Measurements from ENCODE around the gene CRB1.

Gene CRB1

GRCh38 chr1:197393772-197394171 is 125.7 kb downstream of the CRB1 start:
- no peaks in the 10 kb centered on the region for H3F3A ChIP-seq (ENCODE audit: insufficient read depth, low read length)
- no peak overlapping the region for H3K27ac ChIP-seq (ENCODE audit: low read depth, low read length, poor library complexity, severe bottlenecking)
- H3K4me2 ChIP-seq (ENCODE audit: low read length): no peak overlapping the region
- no peak overlapping the region for H3K9ac ChIP-seq (ENCODE audit: low read length)
- no peaks in the 10 kb centered on the region for H3K79me2 ChIP-seq (ENCODE audit: insufficient read depth, low read length)
- no peaks in the 10 kb centered on the region for H3K9me2 ChIP-seq (ENCODE audit: low read depth, low read length)
- H3K36me3 ChIP-seq (ENCODE audit: insufficient read depth, low read length): no peaks in the 10 kb centered on the region
- H2AFZ ChIP-seq (ENCODE audit: low read length): no peak overlapping the region
- TF ChIP-seq EZH2 (IDR thresholded peaks at IDR 0.05; ENCODE audit: borderline replicate concordance, low read length): no peak
- H3K27me3 ChIP-seq (ENCODE audit: insufficient read depth, low read length): no peaks in the 10 kb centered on the region
- no peaks in the 10 kb centered on the region for H3K9me3 ChIP-seq (ENCODE audit: low read length)
- H3K4me1 ChIP-seq (ENCODE audit: insufficient read depth, low read length, severe bottlenecking): no peaks in the 10 kb centered on the region
- no peaks in the 10 kb centered on the region for H4K20me1 ChIP-seq (ENCODE audit: insufficient read depth, low read length)
- no peak overlapping the region for H3K4me3 ChIP-seq (ENCODE audit: low read depth, low read length, poor library complexity, severe bottlenecking)

- Histone ChIP-seq H3K79me2 (ENCODE audit: insufficient read depth, low read length) (no peaks in the 10 kb centered on the region), H3K4me3 (ENCODE audit: low read depth, low read length, poor library complexity, severe bottlenecking) (no peak overlapping the region), H3K36me3 (ENCODE audit: insufficient read depth, low read length) (no peaks in the 10 kb centered on the region), H3K27me3 (ENCODE audit: insufficient read depth, low read length) (no peaks in the 10 kb centered on the region), H2AFZ (ENCODE audit: low read length) (no peak overlapping the region), H4K20me1 (ENCODE audit: insufficient read depth, low read length) (no peaks in the 10 kb centered on the region), H3K9me3 (ENCODE audit: low read length) (no peaks in the 10 kb centered on the region), H3K4me1 (ENCODE audit: insufficient read depth, low read length, severe bottlenecking) (no peaks in the 10 kb centered on the region), H3K9ac (ENCODE audit: low read length) (no peak overlapping the region), H3K4me2 (ENCODE audit: low read length) (no peak overlapping the region), H3F3A (ENCODE audit: insufficient read depth, low read length) (no peaks in the 10 kb centered on the region), H3K9me2 (ENCODE audit: low read depth, low read length) (no peaks in the 10 kb centered on the region), H3K27ac (ENCODE audit: low read depth, low read length, poor library complexity, severe bottlenecking) (no peak overlapping the region)
- no peak for TF ChIP-seq EZH2 (IDR thresholded peaks at IDR 0.05; ENCODE audit: borderline replicate concordance, low read length)
- TF ChIP-seq, protein P1, sequence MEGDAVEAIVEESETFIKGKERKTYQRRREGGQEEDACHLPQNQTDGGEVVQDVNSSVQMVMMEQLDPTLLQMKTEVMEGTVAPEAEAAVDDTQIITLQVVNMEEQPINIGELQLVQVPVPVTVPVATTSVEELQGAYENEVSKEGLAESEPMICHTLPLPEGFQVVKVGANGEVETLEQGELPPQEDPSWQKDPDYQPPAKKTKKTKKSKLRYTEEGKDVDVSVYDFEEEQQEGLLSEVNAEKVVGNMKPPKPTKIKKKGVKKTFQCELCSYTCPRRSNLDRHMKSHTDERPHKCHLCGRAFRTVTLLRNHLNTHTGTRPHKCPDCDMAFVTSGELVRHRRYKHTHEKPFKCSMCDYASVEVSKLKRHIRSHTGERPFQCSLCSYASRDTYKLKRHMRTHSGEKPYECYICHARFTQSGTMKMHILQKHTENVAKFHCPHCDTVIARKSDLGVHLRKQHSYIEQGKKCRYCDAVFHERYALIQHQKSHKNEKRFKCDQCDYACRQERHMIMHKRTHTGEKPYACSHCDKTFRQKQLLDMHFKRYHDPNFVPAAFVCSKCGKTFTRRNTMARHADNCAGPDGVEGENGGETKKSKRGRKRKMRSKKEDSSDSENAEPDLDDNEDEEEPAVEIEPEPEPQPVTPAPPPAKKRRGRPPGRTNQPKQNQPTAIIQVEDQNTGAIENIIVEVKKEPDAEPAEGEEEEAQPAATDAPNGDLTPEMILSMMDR (IDR thresholded peaks at IDR 0.05; ENCODE audit: low read length): no peak
These were observed 127.0 kb downstream of the CRB1 start for GRCh38 chr1:197394831-197395608.

GRCh38 chr1:197397895-197398294 is 129.8 kb downstream of the CRB1 start:
- Histone ChIP-seq H3K36me3 (ENCODE audit: insufficient read depth, low read length) (no peaks in the 10 kb centered on the region), H3K9me2 (ENCODE audit: low read depth, low read length) (no peaks in the 10 kb centered on the region), H3F3A (ENCODE audit: insufficient read depth, low read length) (no peaks in the 10 kb centered on the region; the same call in 1 of the 2 replicates), H4K20me1 (ENCODE audit: insufficient read depth, low read length) (no peaks in the 10 kb centered on the region), H3K4me3 (ENCODE audit: low read depth, low read length, poor library complexity, severe bottlenecking) (no peak overlapping the region), H3K79me2 (ENCODE audit: insufficient read depth, low read length) (no peaks in the 10 kb centered on the region), H3K27me3 (ENCODE audit: insufficient read depth, low read length) (no peaks in the 10 kb centered on the region), H3K4me2 (ENCODE audit: low read length) (no peak overlapping the region), H2AFZ (ENCODE audit: low read length) (no peak overlapping the region), H3K4me1 (ENCODE audit: insufficient read depth, low read length, severe bottlenecking) (no peaks in the 10 kb centered on the region), H3K27ac (ENCODE audit: low read depth, low read length, poor library complexity, severe bottlenecking) (no peak overlapping the region), H3K9me3 (ENCODE audit: low read length) (no peaks in the 10 kb centered on the region), H3K9ac (ENCODE audit: low read length) (no peak overlapping the region)
- no peak for TF ChIP-seq EZH2 (IDR thresholded peaks at IDR 0.05; ENCODE audit: borderline replicate concordance, low read length)
- TF ChIP-seq, protein P1 (IDR thresholded peaks at IDR 0.05; ENCODE audit: low read length): no peak

Data from OCI-LY1 (cell line).